ENCODE measurements around the gene GDF15. TPM values are rescaled to one million over a fixed set of nuclear protein-coding genes. Genes with fewer than 3 reads are reported as not detected.
"Not testable (repeated sequence)": the region's sequence is repeated elsewhere in the genome, so short reads cannot be mapped to it uniquely, and the experiment has no call there.

GDF15 gene
- total RNA-seq, 6 experiments from 2014 or later = 0.88 to 160 (median 57.5) TPM

- Histone ChIP-seq H3K27me3 (no peaks in the 10 kb centered on the region), H3K4me3 (no peak overlapping the region), H3K9me3 (no peaks in the 10 kb centered on the region), H3K27ac (no peak overlapping the region), H3K36me3 (peaks cover 0 to 29% (median 5%) of the 10 kb centered on the region in 4 donors), H3K4me1 (peaks cover 0 to 8% (median 0%) of the 10 kb centered on the region in 4 donors)
- 73% methylated on average over 4 of the region's 8 CpGs for WGBS (ENCODE audit: insufficient coverage, low coverage, low lambda C conversion rate, missing lambda C conversion rate)
- intact Hi-C loops (cut with DNase I) = no loop called here
- no peak for DNase-seq
- no peak for TF ChIP-seq POLR2A (IDR thresholded peaks at IDR 0.05)
- TF ChIP-seq CTCF (IDR thresholded peaks at IDR 0.05) = no peak
- no peak for ATAC-seq
These were observed 39.9 kb upstream of the GDF15 start for GRCh38 chr19:18346091-18346490.

- no peaks in the 10 kb centered on the region for H3K9me3 ChIP-seq
- peaks cover 0 to 33% (median 5%) of the 10 kb centered on the region in 4 donors for H3K36me3 ChIP-seq
- H3K27me3 ChIP-seq = no peaks in the 10 kb centered on the region
- no peaks in the 10 kb centered on the region for H3K4me1 ChIP-seq
- DNase-seq = no peak
- H3K27ac ChIP-seq = no peak overlapping the region
- no peak overlapping the region for H3K4me3 ChIP-seq
- ATAC-seq = peak in 2 of 4 donors; percentile 11 to 31
- intact Hi-C loops (cut with DNase I) = no loop called here
- WGBS (ENCODE audit: insufficient coverage, low coverage, low lambda C conversion rate, missing lambda C conversion rate) = 94% methylated on average over 13 of the region's 17 CpGs
- no peak for TF ChIP-seq POLR2A (IDR thresholded peaks at IDR 0.05)
- no peak for TF ChIP-seq CTCF (IDR thresholded peaks at IDR 0.05)
These were observed 37.8 kb upstream of the GDF15 start for GRCh38 chr19:18348171-18348570.

DNA sequence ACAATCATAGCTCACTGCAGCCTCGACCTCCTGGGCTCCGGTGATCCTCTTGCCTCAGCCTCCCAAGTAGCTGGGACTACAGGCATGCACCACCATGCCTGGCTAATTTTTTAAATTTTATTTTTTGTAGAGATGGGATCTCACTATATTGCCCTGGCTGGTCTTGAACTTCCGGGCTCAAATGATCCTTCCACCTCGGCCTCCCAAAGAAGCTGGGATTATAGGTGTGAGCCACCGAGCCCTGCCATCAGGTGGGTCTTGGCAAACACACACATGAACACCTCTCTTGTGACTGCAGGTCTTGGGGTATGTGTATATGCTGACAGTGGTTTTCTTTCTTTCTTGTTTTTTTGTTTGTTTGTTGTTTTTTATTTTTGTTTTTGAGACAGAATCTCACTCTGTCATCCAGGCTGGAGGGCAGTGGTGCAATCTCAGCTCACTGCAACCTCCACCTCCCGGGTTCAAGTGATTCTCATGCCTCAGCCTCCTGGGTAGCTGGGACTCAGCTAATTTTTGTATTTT lies 37.1 kb upstream of the GDF15 start:
- H3K27me3 ChIP-seq; ATAC-seq; H3K4me1 ChIP-seq; H3K27ac ChIP-seq; H3K9me3 ChIP-seq; H3K4me3 ChIP-seq; DNase-seq; intact Hi-C loops (cut with DNase I): not testable (repeated sequence)
- H3K36me3 ChIP-seq = peaks cover 0 to 28% (median 5%) of the 10 kb centered on the region in 4 donors
- 86% methylated on average over 5 of the region's 6 CpGs for WGBS (ENCODE audit: insufficient coverage, low coverage, low lambda C conversion rate, missing lambda C conversion rate)

DNA sequence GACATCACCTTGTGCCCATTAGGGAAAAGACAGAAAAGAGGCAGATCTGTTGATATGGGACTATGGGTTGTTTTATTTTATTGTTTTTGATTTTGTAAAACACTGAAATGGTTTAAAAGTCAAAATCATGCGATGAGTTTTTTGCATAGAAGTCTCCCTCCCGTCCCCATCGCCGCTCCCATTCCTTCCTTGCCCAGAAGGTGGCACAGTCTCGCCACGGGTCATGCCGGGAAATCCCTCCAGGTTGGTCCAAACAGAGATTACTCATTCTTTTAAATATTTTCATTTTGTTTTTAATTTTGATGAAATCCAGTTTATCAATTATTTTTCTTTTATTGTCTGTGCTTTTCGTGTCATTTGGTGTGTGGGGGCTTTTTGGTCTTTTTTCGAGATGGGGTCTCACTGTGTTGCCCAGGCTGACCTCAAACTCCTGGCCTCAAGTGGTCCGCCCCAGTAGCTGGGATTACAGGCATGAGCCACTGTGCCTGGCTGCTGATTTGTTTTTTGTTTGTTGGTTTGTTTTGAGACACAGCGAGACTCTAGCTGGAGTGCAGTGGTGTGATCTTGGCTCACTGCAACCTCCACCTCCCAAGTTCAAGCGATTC lies 36.3 kb upstream of the GDF15 start:
- Histone ChIP-seq H3K4me3 (no peak overlapping the region), H3K9me3 (no peaks in the 10 kb centered on the region), H3K27ac (no peak overlapping the region), H3K27me3 (no peaks in the 10 kb centered on the region), H3K36me3 (peaks cover 0 to 22% (median 5%) of the 10 kb centered on the region in 4 donors), H3K4me1 (no peaks in the 10 kb centered on the region)
- DNase-seq = peak in 2 of 3 donors; percentile 64
- TF ChIP-seq CTCF (IDR thresholded peaks at IDR 0.05) = peak; percentile 65 to 85 (median 79)
- no peak for TF ChIP-seq POLR2A (IDR thresholded peaks at IDR 0.05)
- intact Hi-C loops (cut with DNase I) = loop anchor here in 1 of 2 donors (5.0 kb wide), 1 partner anchor 63 kb away; no protein-coding TSS in a partner anchor
- WGBS (ENCODE audit: insufficient coverage, low coverage, low lambda C conversion rate, missing lambda C conversion rate) = 30% methylated on average over 10 of the region's 12 CpGs
- peak; percentile 71 to 88 (median 78) for ATAC-seq

DNA sequence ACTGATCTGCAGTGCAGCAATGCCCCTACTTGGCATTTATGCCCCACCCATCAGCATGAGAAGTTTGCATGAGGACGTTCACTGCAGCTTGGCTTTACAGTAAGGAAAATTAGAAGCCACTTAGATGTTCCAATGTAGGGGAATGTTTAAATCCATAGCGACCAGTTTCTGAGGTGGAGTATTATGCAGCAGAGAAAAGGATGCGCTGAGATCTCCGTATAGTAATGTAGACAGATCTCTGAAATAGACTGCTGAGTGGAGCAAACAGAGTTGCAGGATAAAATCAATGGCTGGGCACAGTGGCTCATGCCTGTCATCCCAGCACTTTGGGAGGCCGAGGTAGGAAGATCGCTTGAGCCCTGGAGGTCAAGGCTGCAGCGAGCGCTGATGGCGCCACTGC lies 35.5 kb upstream of the GDF15 start:
- Histone ChIP-seq H3K4me3 (no peak overlapping the region), H3K9me3 (no peaks in the 10 kb centered on the region), H3K27me3 (no peaks in the 10 kb centered on the region), H3K4me1 (no peaks in the 10 kb centered on the region), H3K36me3 (peaks cover 0 to 16% (median 3%) of the 10 kb centered on the region in 4 donors), H3K27ac (no peak overlapping the region)
- TF ChIP-seq CTCF (IDR thresholded peaks at IDR 0.05) (no peak), POLR2A (IDR thresholded peaks at IDR 0.05) (no peak)
- 69% methylated on average over 4 of the region's 9 CpGs for WGBS (ENCODE audit: insufficient coverage, low coverage, low lambda C conversion rate, missing lambda C conversion rate)
- DNase-seq (no peak), ATAC-seq (no peak)
- intact Hi-C loops (cut with DNase I) = loop anchor here in 1 of 2 donors (5.0 kb wide), 1 partner anchor 62 kb away; no protein-coding TSS in a partner anchor
